CD1c-positive myeloid dendritic cell (primary cell): Measurements from ENCODE around the gene FAM234A.
A peak's percentile ranks its signal among the peaks of the same experiment; 100 is the strongest.

Experiments
- DNase-seq: peaks from one replicate; pipeline ENCODE4 v3.0.0-alpha.2; 2016; ENCODE audit errors: extremely low spot score

The FAM234A gene

GRCh38 chr16:297832-298231 is 63.2 kb downstream of the FAM234A start:
- DNase-seq, result no peak

DNA sequence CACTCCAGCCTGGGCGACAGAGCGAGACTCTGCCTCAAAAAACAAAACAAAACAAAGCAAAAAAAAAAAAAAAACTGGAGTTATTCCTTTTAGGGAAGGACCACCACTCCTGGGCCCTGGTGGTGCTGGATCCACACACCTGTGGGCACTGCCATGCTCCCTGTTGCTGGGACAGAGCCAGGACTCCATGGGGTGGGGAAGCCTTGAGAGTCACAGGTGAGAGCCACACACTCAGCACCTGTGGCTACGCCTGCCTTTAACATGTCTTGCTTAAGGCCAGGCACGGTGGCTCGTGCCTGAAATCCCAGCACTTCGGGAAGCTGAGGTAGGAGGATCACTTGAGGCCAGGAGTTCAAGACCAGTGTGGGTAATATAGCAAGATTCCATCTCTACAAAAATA is 66.6 kb downstream of the FAM234A start:
- no peak for DNase-seq

GRCh38 chr16:301950-302349 is 67.3 kb downstream of the FAM234A start:
- DNase-seq, result no peak

DNA sequence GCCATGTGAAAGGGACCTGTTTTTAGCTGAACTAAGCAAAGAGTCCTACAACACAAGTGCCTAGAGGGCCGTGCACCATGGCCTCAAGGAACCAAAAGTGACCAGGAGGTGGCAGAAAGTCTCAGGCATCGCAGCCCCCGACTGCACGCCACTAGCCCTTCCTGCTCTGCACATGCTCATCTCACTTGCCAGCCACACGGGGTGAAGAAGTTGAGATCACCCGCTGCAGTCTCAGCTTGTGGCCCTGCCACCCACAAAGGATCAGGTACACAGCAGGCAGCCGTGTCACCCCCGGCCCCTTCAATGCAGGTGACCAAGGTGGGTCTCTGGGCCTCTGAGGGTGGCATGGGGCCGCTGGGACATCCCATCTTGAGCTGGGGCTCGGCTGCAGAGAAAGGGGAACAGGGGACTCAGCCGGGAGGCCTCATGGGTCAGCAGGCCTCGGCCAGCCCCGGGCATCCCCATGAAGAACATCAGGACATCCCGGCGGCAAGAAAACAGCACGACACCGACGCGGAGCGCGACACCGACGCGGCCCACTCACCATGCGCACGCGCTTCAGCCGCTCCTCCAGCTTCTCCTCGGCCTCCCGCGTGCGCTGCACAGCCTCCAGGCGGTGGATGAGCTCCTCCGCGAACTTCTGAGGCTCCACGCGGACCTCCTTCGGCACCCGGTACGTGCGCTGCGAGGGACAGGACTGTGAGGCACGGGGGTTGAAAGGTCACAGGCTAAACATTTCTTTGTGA is 69.3 kb downstream of the FAM234A start:
- DNase-seq, result peak; percentile 26

DNA sequence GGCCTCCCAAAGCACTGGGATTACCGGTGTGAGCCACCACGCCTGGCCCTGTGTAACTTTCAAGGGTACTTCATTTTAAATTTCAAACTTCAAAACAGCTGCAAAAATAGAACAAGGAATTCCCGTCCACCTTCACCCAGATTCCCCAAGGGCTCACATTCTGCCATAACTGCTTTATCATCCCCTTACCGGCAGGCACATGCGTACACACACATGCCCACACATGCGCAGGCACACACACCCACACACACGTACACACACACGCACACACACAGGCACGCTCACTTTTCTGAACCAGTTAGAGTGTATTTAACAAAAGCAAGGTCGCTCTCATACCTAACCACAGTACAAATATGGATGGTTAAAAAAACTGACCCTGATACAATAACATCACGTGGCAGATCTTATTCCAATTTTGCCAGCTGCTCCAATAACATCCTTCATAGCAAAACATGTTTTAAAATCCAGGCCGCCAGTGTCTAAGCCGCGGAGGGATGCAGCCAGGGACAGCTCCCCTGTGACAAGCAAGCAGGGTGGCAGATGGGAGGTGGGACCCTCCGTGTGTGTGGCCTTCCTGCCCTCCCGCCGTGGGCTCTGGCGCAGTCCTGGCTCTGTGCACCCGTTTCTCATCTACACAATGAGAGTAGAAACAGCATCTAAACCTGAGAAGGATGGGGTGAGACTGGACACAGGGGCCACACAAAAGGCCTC is 71.5 kb downstream of the FAM234A start:
- no peak for DNase-seq

DNA sequence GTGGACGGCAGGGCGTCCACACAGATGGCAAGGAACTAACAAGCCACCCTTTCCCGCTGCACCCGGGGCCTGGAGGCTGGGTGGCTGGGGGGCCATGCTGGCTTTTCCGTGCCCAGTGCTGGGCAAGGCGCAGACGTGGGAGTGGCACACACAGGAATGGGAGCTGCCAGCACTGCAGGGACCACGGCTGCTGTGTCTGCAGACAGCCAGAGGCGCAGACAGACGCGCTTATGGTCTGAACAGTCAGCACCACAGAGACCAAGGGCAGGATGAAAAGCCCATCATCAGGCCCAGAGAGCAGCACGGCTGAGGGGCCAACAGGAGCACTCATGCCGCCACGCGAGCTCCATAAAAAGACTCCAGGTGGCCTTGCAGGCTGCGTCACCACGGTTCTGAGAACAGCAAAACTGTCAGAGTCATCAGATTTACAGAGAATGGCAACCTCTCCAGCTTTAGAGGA is 72.3 kb downstream of the FAM234A start:
- DNase-seq, result no peak

GRCh38 chr16:307691-308312 is 73.2 kb downstream of the FAM234A start:
- DNase-seq, result no peak

GRCh38 chr16:309476-309875 is 74.9 kb downstream of the FAM234A start:
- DNase-seq, result no peak

DNA sequence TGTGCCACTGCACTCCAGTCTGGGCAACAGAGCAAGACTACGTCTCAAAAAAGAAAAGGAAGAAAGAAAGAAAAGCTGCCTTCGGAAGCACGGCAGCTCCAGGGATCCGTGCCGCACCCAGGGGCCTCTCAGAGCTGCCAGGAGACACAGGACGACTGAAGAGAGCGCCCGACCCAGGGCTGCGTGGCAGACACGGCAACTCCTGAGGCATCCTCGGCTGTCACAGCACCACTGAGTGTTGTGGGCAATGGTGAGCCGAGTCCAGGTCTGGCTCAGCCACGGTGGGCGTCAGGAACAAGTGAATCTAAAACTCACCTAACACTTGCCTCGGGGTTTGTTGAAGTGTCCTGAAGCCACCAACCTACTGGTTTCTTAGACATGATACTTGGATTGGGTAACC is 77.1 kb downstream of the FAM234A start:
- no peak for DNase-seq

GRCh38 chr16:314351-314750 is 79.7 kb downstream of the FAM234A start:
- no peak for DNase-seq

DNA sequence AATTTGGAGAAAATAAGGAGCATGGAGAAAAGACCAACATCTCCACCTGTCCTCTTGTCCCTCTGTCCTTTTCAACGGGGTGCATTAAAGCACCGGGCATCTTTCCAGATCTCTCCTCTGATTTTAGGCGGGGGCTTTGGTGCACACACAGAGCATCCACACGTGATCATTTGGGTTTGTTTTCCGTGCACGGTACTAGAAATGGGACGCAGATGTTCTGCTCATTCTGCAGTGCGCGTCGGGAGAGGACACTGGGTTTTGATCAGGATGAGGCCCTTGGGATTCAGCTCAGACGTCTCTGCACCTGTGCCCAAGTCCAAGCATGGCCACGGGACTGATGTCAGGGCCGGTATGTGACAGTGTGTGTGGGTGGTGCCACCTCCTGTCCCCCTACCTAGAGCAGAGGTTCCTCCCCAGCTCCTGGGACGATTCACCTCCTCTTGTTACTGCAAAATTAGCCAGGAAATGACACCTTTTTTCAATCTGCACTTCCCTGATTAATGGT is 80.2 kb downstream of the FAM234A start:
- no peak for DNase-seq
